Fibroblast of peridontal ligament (primary cell): ENCODE data around the gene VWF.
"Not testable (repeated sequence)": the region's sequence is repeated elsewhere in the genome, so short reads cannot be mapped to it uniquely, and the experiment has no call there.

Source experiments
- DNase-seq: peaks from one replicate; pipeline ENCODE4 v3.0.0-alpha.2; 2010; ENCODE audit errors: extremely low read depth

Gene VWF

GRCh38 chr12:6033546-6033945 lies 90.9 kb downstream of the VWF start:
- DNase-seq: no peak

DNA sequence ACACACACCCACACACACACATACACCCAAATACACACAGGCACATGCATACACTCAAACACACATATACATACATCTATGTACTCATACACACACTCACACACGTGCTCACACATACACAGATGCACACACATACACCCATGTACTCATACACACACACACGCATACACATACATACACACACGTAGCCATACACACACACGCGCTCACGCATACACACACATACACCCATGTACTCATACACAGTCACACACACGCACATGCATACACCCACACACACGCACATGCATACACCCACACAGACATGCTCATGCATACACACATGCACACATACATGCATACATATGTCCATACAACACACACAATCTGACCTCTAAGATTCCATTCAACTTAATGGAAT lies 91.7 kb downstream of the VWF start:
- DNase-seq: no peak

GRCh38 chr12:6031001-6031400 lies 93.5 kb downstream of the VWF start:
- DNase-seq: no peak

DNA sequence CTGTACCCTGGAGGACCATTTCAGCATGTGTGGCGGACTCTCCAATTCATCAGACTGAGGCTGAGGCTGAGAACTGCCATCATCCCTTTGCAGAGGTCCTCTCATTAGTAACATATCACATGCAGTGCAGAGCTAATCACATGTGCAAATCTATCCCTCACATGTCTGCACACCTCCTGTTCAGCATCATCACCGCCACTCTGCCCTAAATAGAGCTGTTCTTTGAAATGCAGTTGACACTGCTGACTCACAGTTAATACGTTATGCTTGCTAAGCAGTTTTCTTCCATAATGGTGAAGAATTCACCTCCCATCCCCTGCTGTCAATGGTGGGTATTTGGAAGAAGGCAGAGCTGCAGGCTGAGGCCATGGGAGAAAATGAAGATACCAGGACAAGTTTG lies 94.4 kb downstream of the VWF start:
- DNase-seq: no peak

DNA sequence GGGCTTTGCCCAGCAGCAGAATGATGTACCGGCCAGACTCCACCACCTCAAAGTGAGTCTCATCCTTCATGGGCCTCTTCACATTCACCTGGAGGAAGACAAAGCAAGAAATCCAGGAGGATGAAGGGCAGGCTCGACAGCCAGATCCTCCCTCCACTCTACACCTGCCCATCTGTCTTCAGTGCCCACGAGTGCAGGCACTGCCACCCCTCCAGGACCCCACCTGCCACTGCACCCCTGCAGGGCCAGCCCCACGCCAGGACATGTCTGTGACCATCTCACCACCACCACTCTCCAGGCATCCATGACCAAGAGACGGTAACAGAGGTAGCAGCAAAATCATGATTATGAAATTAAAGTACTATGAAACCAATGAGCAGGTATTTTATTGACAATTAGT lies 95.1 kb downstream of the VWF start:
- no peak for DNase-seq

- no peak for DNase-seq
Observed at GRCh38 chr12:6026998-6027397, 97.5 kb downstream of the VWF start.

DNA sequence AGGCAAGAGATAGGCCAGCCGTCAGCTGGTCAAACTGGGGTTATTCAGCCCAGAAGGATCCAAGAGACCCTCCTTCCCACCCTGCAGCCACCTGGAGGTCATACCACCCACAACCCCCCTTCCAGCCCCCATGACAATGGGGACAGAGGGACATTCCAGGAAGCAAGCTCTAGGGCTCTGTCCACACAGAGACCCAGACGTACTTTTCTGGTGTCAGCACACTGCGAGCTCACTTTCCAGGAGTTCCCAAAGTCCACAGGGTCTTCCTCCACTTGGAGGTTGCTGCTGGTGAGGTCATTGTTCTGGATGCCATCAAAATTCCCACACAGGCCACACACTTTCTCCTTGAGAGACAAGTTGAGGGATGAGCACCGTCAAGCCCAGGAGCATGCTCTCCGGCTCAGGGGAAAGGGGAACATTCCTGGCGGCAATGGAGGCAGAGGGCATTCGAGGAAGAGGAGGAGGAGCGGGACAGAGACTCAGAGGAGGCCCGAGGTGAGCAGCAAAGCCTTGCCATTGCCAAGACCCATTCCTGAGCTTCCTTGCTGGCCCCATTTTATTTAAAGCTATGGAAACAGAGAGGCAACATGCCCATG lies 98.7 kb downstream of the VWF start:
- DNase-seq: not testable (repeated sequence)

GRCh38 chr12:6024066-6024465 lies 100.4 kb downstream of the VWF start:
- DNase-seq: not testable (repeated sequence)

GRCh38 chr12:6020930-6021329 lies 103.5 kb downstream of the VWF start:
- no peak for DNase-seq

- not testable (repeated sequence) for DNase-seq
Observed at GRCh38 chr12:6020511-6020910, 104.0 kb downstream of the VWF start.

GRCh38 chr12:6019256-6019655 lies 105.2 kb downstream of the VWF start:
- not testable (repeated sequence) for DNase-seq

DNA sequence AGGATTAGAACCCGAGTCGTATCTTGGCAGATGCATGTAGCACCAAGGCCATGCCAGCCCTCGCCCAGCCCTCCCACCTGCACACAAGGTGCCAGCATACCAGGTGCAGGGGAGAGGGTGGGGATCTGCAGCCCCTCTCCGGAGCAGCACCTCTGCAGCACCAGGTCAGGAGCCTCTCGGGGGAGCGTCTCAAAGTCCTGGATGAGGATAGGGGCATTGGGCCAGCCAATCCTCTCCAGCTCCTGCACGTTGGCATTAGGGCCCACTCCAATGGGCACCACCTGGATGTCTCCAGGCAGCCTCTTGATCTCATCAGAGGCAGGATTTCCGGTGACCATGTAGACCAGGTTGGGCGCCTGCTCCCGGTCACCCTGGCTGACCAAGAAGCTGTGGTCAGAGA lies 106.2 kb downstream of the VWF start:
- no peak for DNase-seq

- DNase-seq: no peak
Observed at GRCh38 chr12:6016756-6017155, 107.7 kb downstream of the VWF start.

- not testable (repeated sequence) for DNase-seq
Observed at GRCh38 chr12:6016004-6016403, 108.5 kb downstream of the VWF start.

DNA sequence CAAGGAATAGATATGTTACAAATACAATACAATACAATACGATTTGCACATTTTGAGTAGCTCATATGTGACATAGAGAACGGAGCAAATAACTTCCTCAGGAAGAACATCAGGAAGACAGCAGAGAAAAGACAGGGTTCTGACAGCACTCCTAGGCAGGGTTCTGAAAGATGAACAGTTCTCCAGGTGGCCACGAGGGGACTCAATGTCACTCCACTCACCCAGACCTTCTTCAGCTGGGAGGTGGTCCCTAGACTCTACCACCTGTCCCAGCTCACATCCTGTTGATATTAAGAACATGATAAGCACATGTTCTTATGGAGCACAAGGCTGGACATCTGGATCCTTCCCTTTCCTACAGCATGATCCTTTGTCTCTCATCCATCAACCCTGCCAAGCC lies 109.2 kb downstream of the VWF start:
- DNase-seq: not testable (repeated sequence)

DNA sequence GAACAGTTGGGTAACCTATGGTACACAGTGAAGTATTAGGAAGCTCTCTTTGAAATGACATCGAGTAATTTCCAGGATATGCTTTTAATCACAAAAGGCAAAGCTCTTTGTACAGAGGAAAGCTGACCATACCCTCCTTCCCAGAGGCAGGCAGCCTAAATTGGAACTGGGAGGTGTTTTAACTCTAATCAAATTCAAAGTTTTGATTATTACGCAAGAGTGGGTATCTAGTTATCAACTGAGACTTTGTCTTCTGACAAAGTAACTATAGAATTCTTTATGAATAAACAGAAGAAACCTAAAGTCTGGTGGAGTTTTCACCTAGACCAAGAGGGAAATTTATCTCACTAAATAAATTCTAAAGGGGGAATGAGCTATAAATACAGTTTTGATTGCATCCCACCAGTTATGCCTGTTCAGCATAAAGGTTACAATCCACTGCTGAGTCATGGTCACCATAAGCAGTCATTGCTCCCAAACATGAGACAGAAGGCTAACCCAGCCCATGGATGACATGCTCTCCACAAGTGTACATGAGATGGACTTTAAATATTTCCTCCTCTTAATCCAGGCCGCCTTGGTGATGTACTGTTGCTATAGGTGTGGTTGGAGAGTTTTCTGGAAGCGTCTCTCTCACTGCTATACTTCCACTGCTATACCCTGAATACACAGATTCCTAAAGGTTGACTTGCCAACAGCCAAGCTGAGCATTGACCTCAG lies 113.7 kb downstream of the VWF start:
- not testable (repeated sequence) for DNase-seq

- DNase-seq: no peak
Observed at GRCh38 chr12:5997260-5997659, 127.2 kb downstream of the VWF start.

- DNase-seq: no peak
Observed at GRCh38 chr12:5996459-5996858, 128.0 kb downstream of the VWF start.

DNA sequence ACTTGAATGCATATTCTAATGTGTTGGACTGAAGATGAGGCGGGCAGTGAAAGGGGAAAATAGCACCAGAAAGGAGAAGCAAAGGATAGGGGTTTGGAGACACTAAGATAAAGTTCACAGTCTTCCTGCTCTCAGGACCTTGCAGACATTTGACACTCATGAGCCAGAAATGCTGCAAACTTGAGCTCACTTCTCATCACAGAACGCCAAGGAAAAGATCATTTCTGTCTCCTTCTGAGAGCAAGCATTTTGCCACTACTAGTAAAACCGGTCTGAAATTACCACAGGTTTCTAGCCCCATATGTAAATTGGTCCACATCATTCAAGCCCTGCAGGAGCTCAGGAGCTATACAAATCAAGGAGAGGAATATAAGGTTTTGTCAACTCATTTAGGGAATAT lies 134.8 kb downstream of the VWF start:
- no peak for DNase-seq

DNA sequence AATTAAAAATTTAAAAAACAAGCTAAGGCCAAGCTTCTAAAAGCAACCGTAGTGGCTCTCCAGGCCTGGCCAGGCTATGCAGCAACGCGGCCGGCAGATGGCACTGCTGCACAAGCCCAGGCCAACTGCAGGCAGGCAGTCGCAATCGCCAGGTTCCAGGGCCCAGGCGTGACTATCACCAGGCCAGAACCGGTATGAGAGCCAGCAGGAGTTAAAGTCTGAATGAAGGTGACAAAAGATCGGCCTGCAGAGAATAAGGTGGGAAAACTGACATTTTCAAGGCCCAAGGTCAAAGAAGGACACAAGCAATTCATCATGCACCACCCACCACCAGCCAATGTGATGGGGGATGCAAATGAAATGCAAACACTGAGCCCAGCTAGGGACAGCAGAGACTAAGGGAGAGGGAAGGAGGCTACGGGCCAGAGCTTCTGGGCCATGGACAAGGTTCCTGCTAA lies 135.8 kb downstream of the VWF start:
- DNase-seq: peak; percentile 74

DNA sequence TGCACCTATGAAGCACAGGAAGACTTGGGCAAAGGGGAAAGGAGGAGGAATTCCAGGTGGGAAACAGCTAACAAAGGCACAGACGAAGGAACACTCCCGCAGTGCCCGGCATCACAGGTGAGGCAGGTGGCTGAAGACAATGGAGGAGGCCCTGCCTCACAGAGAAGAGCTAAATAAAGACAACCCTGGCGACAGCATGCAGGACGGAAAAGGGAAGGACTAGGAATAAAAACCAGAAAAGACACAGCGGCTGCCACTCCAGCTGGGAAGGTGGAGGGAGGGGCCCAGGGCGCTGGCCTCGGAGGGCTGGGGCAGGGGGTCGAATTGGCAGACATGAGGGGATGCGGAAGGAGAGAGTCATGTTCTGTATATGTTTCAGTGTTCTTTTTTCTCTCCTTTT lies 136.4 kb downstream of the VWF start:
- DNase-seq: no peak

DNA sequence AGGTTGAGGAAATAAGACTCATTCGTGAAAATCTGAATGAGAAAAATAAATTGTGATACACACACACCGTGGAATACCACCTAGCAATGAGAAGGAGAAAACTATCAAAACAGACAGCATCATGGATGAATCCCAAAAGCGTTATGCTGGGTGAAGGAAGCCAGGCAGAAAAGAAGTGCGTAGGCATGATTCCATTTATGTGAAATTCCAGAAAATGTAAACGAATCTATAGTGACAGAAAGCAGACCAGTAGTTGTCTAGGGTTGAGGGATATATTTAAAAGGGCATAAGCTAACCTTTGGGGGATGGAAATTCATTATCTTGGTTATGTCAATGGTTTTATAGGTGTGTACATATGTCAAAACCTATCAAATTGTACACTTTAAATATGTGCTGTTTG lies 136.9 kb downstream of the VWF start:
- DNase-seq: no peak

DNA sequence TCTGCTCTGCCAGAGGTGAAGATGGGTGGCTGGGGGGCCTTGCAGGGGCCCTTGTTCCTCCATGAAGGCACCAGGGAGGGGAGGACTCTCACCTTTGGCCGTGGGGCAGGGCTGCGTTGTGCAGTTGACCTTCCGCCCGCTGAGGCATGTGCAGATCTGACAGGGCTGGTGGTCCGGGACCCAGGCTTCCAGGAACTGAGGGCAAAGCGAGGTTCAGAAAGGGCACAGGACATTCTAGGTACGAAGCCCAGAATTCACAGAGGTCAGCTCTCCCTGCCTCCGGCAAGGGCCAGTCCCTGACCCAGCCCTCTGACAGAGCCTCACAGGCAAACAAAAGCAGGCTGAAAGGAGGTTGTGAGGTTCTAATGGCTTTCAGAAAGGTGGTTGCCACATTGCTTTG lies 139.0 kb downstream of the VWF start:
- no peak for DNase-seq

DNA sequence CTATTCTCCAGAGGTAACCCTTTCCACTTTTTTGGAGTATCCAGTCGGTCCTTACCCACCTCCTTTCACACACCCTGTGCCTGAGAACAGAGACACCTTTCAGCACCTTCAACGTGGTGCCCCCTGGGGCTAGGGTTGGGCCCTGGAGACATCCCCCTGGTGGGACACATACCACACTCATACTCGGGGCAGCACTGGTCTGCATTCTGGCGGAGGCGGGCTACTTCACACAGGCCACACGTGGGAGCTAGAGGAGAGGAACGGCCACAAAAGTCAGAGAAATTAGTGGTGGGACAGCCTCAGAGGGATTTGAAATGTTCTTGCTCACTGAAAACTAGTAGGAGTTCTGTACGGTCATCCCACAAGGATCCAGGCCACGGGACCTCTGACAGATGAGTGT lies 139.6 kb downstream of the VWF start:
- DNase-seq: no peak
